HG03354 (cell line): ENCODE data around the gene ODF4.

ENCODE experiments used
- ATAC-seq: cut with Tn5 transposase; IDR thresholded peaks from one replicate; pipeline ENCODE4 v1.9.1; 2021; ENCODE audit warnings: mild to moderate bottlenecking; ENCODE audit not compliant: unreplicated experiment, poor library complexity, severe bottlenecking

The ODF4 gene

GRCh38 chr17:8339540-8339939 lies at the start of gene ODF4:
ODF4 (plus strand) TSS chr17:8339840; CDS start chr17:8340052, 212 bp downstream.
- no peak for ATAC-seq

GRCh38 chr17:8290043-8290442 lies 49.6 kb upstream of the ODF4 start:
- no peak for ATAC-seq

GRCh38 chr17:8292639-8293395 lies 46.8 kb upstream of the ODF4 start:
- no peak for ATAC-seq

- no peak for ATAC-seq
Measured at GRCh38 chr17:8294361-8294760, 45.3 kb upstream of the ODF4 start.

- no peak for ATAC-seq
Measured at GRCh38 chr17:8294814-8295316, 44.8 kb upstream of the ODF4 start.

GRCh38 chr17:8300226-8300625 lies 39.4 kb upstream of the ODF4 start:
- no peak for ATAC-seq

- ATAC-seq: peak; percentile 63
Measured at GRCh38 chr17:8300627-8301242, 38.9 kb upstream of the ODF4 start.

- no peak for ATAC-seq
Measured at GRCh38 chr17:8310601-8311123, 29.0 kb upstream of the ODF4 start.

- ATAC-seq: no peak
Measured at GRCh38 chr17:8311131-8311790, 28.4 kb upstream of the ODF4 start.

- no peak for ATAC-seq
Measured at GRCh38 chr17:8312251-8312650, 27.4 kb upstream of the ODF4 start.

GRCh38 chr17:8312726-8313600 lies 26.7 kb upstream of the ODF4 start:
- no peak for ATAC-seq

- ATAC-seq: no peak
Measured at GRCh38 chr17:8314797-8315763, 24.6 kb upstream of the ODF4 start.

- ATAC-seq: no peak
Measured at GRCh38 chr17:8315764-8316217, 23.8 kb upstream of the ODF4 start.

- no peak for ATAC-seq
Measured at GRCh38 chr17:8318010-8318935, 21.4 kb upstream of the ODF4 start.

GRCh38 chr17:8320262-8320661 lies 19.4 kb upstream of the ODF4 start:
- no peak for ATAC-seq

- ATAC-seq: no peak
Measured at GRCh38 chr17:8320990-8321389, 18.6 kb upstream of the ODF4 start.

GRCh38 chr17:8322061-8322460 lies 17.6 kb upstream of the ODF4 start:
- ATAC-seq: no peak
